GM23248 (cell line): ENCODE data around the gene AHRR. TPM values are rescaled to one million over a fixed set of nuclear protein-coding genes. Genes with fewer than 3 reads are reported as not detected.

Experiments used
- DNase-seq: peaks from one replicate; pipeline ENCODE4 v3.0.0-alpha.2; 2015
- H2AFZ ChIP-seq: fragments of 200-600 bp; sonication (generic); 2 replicates; pipeline ENCODE4 v1.6.1; 2016; ENCODE audit warnings: antibody characterized with exemption
- H3F3A ChIP-seq: fragments of 200-600 bp; sonication (generic); 2 replicates; pipeline ENCODE4 v1.6.1; 2016; ENCODE audit warnings: mild to moderate bottlenecking, antibody characterized with exemption, mixed run types; ENCODE audit not compliant: insufficient read depth
- H3K27ac ChIP-seq: fragments of 200-600 bp; sonication (generic); 2 replicates; pipeline ENCODE4 v1.5.1; 2016; ENCODE audit warnings: mild to moderate bottlenecking
- H3K27me3 ChIP-seq: fragments of 200-600 bp; sonication (generic); replicated peaks from 2 replicates; pipeline ENCODE4 v1.6.1; 2016; ENCODE audit warnings: mild to moderate bottlenecking; ENCODE audit not compliant: insufficient read depth
- H3K36me3 ChIP-seq: fragments of 200-600 bp; sonication (generic); 2 replicates; pipeline ENCODE4 v1.6.1; 2016; ENCODE audit warnings: low read depth, mild to moderate bottlenecking
- H3K4me1 ChIP-seq: fragments of 200-600 bp; sonication (generic); 2 replicates; pipeline ENCODE4 v1.6.1; 2016; ENCODE audit warnings: mild to moderate bottlenecking; ENCODE audit not compliant: insufficient read depth
- H3K4me2 ChIP-seq: fragments of 200-600 bp; sonication (generic); one replicate; pipeline ENCODE4 v1.6.1; 2016; ENCODE audit warnings: mild to moderate bottlenecking; ENCODE audit not compliant: unreplicated experiment
- H3K4me3 ChIP-seq: fragments of 200-600 bp; sonication (generic); 2 replicates; pipeline ENCODE4 v1.5.1; 2016; ENCODE audit warnings: mild to moderate bottlenecking
- H3K79me2 ChIP-seq: fragments of 200-600 bp; sonication (generic); 2 replicates; pipeline ENCODE4 v1.6.1; 2016; ENCODE audit warnings: mild to moderate bottlenecking; ENCODE audit not compliant: insufficient read depth
- H3K9ac ChIP-seq: fragments of 200-600 bp; sonication (generic); 2 replicates; pipeline ENCODE4 v1.6.1; 2016; ENCODE audit warnings: mild to moderate bottlenecking
- H3K9me2 ChIP-seq: fragments of 200-600 bp; sonication (generic); 2 replicates; pipeline ENCODE4 v1.6.1; 2016; ENCODE audit warnings: mixed run types, mild to moderate bottlenecking, moderate library complexity; ENCODE audit not compliant: insufficient read depth
- H3K9me3 ChIP-seq: fragments of 200-600 bp; sonication (generic); one replicate; pipeline ENCODE4 v1.6.1; 2017; ENCODE audit warnings: low read depth
- H4K20me1 ChIP-seq: fragments of 200-600 bp; sonication (generic); 2 replicates; pipeline ENCODE4 v1.6.0; 2016; ENCODE audit not compliant: insufficient read depth
- EZH2 ChIP-seq: fragments of 200-600 bp; sonication (generic); IDR thresholded peaks from 2 replicates; pipeline ENCODE4 v1.6.1; 2018; ENCODE audit warnings: antibody characterized with exemption, mild to moderate bottlenecking; ENCODE audit not compliant: insufficient read depth, poor library complexity, severe bottlenecking
- EZH2phosphoT487 ChIP-seq: fragments of 200-600 bp; sonication (generic); IDR thresholded peaks from 2 replicates; pipeline ENCODE4 v1.6.1; 2018; ENCODE audit warnings: antibody characterized with exemption, moderate library complexity, mild to moderate bottlenecking, low read depth; ENCODE audit not compliant: insufficient read depth
- WGBS, 2 experiments: methylation state at CpG; one replicate each; pipeline ENCODE4 v1.1.6; 2015 to 2017; ENCODE audit warnings: low lambda C conversion rate in 2 of 2, low coverage in 1 of 2; ENCODE audit errors: missing lambda C conversion rate in 2 of 2; 5-methylcytosine and 5-hydroxymethylcytosine counted together
- in situ Hi-C: fragments of 300-500 bp; cut with MboI; formaldehyde crosslinking; loops from 2 replicates; pipeline ENCODE4 v1.15.0; 2020
- polyA plus RNA-seq: library from polyadenylated mRNA; unstranded; fragments of >200 nt; fragmentation: Nextera tagmentation; extraction: Ambion mirVana; gene quantifications from 2 replicates; pipeline ENCODE4 v1.2.1, GENCODE V29; 2016
- total RNA-seq: library from RNA; depleted of rRNA; stranded (reverse); fragments of >200 nt; shearing (Covaris generic); gene quantifications from 2 replicates; pipeline ENCODE4 v1.2.3, GENCODE V29; 2014

Gene AHRR
- total and polyA plus RNA-seq, 2 experiments from 2014 or later, result 13.2 to 33.7 TPM

DNA sequence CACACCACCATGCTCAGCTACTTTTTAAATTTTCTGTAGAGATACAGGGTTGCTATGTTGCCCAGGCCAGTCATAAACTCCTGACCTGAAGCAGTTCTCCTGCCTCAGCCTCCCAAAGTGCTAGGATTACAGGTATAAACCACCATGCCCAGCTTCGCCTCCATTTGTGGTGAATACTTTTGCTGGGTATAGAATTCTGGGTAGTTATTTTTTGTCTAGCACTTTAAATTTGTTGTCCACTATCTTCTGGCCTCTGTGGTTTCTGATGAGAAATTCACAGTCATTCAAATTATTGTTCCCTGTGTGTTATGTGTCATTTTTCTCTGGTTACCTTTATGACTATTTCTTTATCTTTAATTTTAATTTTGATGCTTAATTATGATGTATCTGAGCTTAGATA is 63.8 kb downstream of the AHRR start:
- Histone ChIP-seq H3K4me2 (no peak overlapping the region), H4K20me1 (no peaks in the 10 kb centered on the region), H3F3A (peaks cover 18% of the 10 kb centered on the region), H3K4me3 (no peak overlapping the region), H2AFZ (no peak overlapping the region), H3K4me1 (peaks cover 10% of the 10 kb centered on the region), H3K9me2 (no peaks in the 10 kb centered on the region), H3K9ac (no peak overlapping the region), H3K27me3 (no peaks in the 10 kb centered on the region), H3K27ac (no peak overlapping the region), H3K9me3 (no peaks in the 10 kb centered on the region), H3K79me2 (peaks cover 57% of the 10 kb centered on the region), H3K36me3 (peaks cover 21% of the 10 kb centered on the region)
- in situ Hi-C loops, result no loop called here
- WGBS, 2 experiments, result 95 to 100% methylated on average over 1 of the region's 1 CpG
- DNase-seq, result no peak
- TF ChIP-seq EZH2phosphoT487 (no peak), EZH2 (no peak)

DNA sequence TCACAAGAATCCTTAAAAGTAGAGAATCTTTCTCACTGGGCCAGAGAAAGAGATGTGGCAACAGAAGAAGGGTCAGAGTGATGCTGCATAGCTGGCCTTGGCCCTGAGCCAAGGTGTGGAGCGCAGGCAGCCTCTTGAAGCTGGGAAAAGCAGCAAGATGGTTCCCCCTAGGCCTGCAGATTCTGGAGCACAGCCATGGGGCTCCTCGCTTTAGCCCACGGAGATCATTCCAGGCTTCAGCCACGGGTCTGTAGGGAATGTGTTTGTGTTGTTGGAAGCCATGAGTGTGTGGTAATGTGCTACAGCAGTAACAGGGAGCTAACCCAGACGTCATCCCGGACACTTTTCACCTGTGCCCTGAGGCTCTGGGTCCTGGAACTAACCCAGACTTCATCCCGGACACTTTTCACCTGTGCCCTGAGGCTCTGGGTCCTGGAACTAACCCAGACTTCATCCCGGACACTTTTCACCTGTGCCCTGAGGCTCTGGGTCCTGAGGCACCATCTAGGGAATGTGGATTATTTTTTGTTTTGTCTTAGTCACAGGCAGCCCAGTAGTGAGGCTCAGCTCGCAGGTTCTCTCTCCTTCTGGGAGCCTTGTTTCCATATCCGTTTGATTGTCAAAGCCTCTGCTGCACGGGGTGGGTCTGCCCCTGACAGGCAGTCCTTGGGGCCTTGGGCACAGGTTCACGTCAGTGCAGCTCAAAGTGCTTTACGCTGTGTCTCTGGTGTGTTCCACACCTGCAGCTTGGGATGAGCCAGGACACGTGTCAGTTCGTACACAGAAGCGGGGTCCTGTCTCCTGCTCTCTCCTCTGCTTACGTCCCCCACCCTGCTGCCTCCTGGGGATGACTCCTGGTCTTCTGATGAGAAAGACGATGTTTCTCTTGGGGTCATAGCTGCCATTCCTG is 65.2 kb downstream of the AHRR start:
- H3F3A ChIP-seq, result peaks cover 7% of the 10 kb centered on the region; the same call in 1 of the 2 replicates
- in situ Hi-C loops, result no loop called here

DNA sequence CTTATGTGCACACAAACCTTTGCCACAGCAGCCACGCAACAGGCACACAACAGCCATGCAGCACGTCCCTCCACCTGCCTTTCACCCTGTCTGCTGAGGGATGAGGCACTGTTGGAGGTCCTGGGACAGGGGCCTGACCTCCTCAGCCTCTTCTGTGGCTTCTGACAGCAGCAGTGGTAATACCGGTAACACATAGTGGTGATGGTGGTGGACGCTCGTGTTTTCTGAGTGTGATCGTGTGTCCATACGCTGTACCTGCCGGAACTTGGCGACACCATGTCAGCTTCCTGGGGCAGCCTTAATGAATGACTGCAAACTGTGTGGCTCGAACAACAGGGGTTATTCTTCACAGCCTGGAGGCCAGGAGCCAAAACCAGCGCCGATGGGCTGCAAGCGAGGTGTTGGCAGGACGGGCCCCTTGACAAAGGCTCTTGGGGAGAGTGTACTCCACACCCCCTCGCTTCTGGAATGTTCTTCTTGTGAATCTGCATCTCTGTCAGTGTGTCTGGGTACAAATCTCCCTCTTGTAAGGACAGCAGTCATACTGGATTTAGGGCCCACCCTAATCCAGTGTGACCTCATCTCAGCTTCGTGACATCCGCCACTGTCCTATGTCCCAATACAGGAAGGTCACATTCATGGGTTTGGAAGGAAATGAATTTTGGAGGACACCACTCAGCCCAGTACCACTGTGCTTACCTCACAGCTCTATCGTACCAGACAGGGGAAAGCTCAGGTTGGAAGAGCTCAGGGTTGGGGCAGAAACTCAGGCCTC is 66.2 kb downstream of the AHRR start:
- H3K4me3 ChIP-seq, result no peak overlapping the region
- H3K27ac ChIP-seq, result no peak overlapping the region
- no peak overlapping the region for H3K4me2 ChIP-seq
- H4K20me1 ChIP-seq, result no peaks in the 10 kb centered on the region
- H2AFZ ChIP-seq, result no peak overlapping the region
- TF ChIP-seq EZH2 (no peak), EZH2phosphoT487 (no peak)
- WGBS, 2 experiments, result 95% methylated on average over 18 of the region's 18 CpGs
- no peak for DNase-seq
- H3K9me2 ChIP-seq, result no peaks in the 10 kb centered on the region
- H3K9me3 ChIP-seq, result no peaks in the 10 kb centered on the region
- peaks cover 45% of the 10 kb centered on the region for H3K79me2 ChIP-seq
- H3K27me3 ChIP-seq, result no peaks in the 10 kb centered on the region
- H3K9ac ChIP-seq, result no peak overlapping the region
- H3F3A ChIP-seq, result no peaks in the 10 kb centered on the region; the same call in 1 of the 2 replicates
- H3K4me1 ChIP-seq, result no peaks in the 10 kb centered on the region
- peaks cover 14% of the 10 kb centered on the region for H3K36me3 ChIP-seq
- in situ Hi-C loops, result no loop called here

More for the DNA sequence above, 65.2 kb downstream of the AHRR start:
- Histone ChIP-seq H3K4me3 (no peak overlapping the region), H3K4me1 (no peaks in the 10 kb centered on the region), H3K9me3 (no peaks in the 10 kb centered on the region), H4K20me1 (no peaks in the 10 kb centered on the region), H3K79me2 (peaks cover 55% of the 10 kb centered on the region), H3K4me2 (no peak overlapping the region), H3K9me2 (no peaks in the 10 kb centered on the region), H2AFZ (no peak overlapping the region), H3K9ac (no peak overlapping the region), H3K27ac (no peak overlapping the region), H3K36me3 (peaks cover 21% of the 10 kb centered on the region), H3K27me3 (no peaks in the 10 kb centered on the region)
- DNase-seq, result no peak
- no peak for TF ChIP-seq EZH2phosphoT487
- TF ChIP-seq EZH2, result no peak
- WGBS, 2 experiments, result 89 to 93% methylated on average over 17 to 18 of the region's 18 CpGs
